H9 (cell line): ENCODE results near the gene AANAT. TPM values are rescaled to one million over a fixed set of nuclear protein-coding genes. Genes with fewer than 3 reads are reported as not detected.

Experiments used
- DNase-seq: peaks from one replicate; pipeline ENCODE4 v3.0.0-alpha.2; 2017
- H2AFZ ChIP-seq: one replicate; pipeline ENCODE4 v1.6.1; 2013; ENCODE audit warnings: mild to moderate bottlenecking, low read length, control low read depth, moderate library complexity
- H2AK5ac ChIP-seq: 2 replicates; pipeline ENCODE4 v1.6.1; 2013; ENCODE audit warnings: low read length, control low read depth, mixed read lengths; ENCODE audit not compliant: insufficient read length
- H2BK120ac ChIP-seq: one replicate; pipeline ENCODE4 v1.6.1; 2013; ENCODE audit warnings: low read depth, mild to moderate bottlenecking, low read length, control low read depth, inconsistent platforms; ENCODE audit not compliant: poor library complexity, severe bottlenecking
- H2BK12ac ChIP-seq: 2 replicates; pipeline ENCODE4 v1.6.1; 2013; ENCODE audit warnings: low read length, control low read depth, mixed read lengths, low read depth; ENCODE audit not compliant: insufficient read length
- H2BK15ac ChIP-seq: 2 replicates; pipeline ENCODE4 v1.6.1; 2013; ENCODE audit warnings: low read depth, low read length, control low read depth
- H2BK20ac ChIP-seq: one replicate; pipeline ENCODE4 v1.6.1; 2013; ENCODE audit warnings: low read depth, mild to moderate bottlenecking, low read length, control low read depth, inconsistent platforms; ENCODE audit not compliant: poor library complexity, severe bottlenecking
- H2BK5ac ChIP-seq: 2 replicates; pipeline ENCODE4 v1.6.1; 2013; ENCODE audit warnings: low read length, control low read depth, mixed read lengths; ENCODE audit not compliant: insufficient read length
- H3K14ac ChIP-seq: 2 replicates; pipeline ENCODE4 v1.6.1; 2013; ENCODE audit warnings: low read length, control low read depth; ENCODE audit not compliant: insufficient read depth
- H3K18ac ChIP-seq: 2 replicates; pipeline ENCODE4 v1.6.1; 2013; ENCODE audit warnings: low read depth, mild to moderate bottlenecking, mixed read lengths, low read length, control low read depth; ENCODE audit not compliant: insufficient read length
- H3K23ac ChIP-seq: 2 replicates; pipeline ENCODE4 v1.6.1; 2013; ENCODE audit warnings: low read length, control low read depth, mixed read lengths, low read depth; ENCODE audit not compliant: insufficient read length
- H3K23me2 ChIP-seq: 2 replicates; pipeline ENCODE4 v1.6.1; 2013; ENCODE audit warnings: low read depth, mild to moderate bottlenecking, mixed read lengths, low read length, control low read depth; ENCODE audit not compliant: insufficient read length, poor library complexity, severe bottlenecking
- H3K27ac ChIP-seq: 2 replicates; pipeline ENCODE4 v1.5.1; 2013; ENCODE audit warnings: low read length, control low read depth, mixed read lengths, low read depth; ENCODE audit not compliant: insufficient read length
- H3K27me3 ChIP-seq: 2 replicates; pipeline ENCODE4 v1.6.1; 2013; ENCODE audit warnings: low read length, control low read depth, inconsistent platforms; ENCODE audit not compliant: insufficient read depth
- H3K4ac ChIP-seq: 2 replicates; pipeline ENCODE4 v1.6.1; 2013; ENCODE audit warnings: low read depth, mild to moderate bottlenecking, control low read depth, inconsistent platforms, low read length, moderate library complexity
- H3K4me1 ChIP-seq: 2 replicates; pipeline ENCODE4 v1.6.1; 2013; ENCODE audit warnings: low read length, control low read depth, inconsistent platforms; ENCODE audit not compliant: insufficient read depth
- H3K4me2 ChIP-seq: 2 replicates; pipeline ENCODE4 v1.6.1; 2013; ENCODE audit warnings: low read length, control low read depth, mixed read lengths; ENCODE audit not compliant: insufficient read length, insufficient read depth
- H3K56ac ChIP-seq: 2 replicates; pipeline ENCODE4 v1.6.1; 2013; ENCODE audit warnings: low read depth, mild to moderate bottlenecking, mixed read lengths, low read length, control low read depth; ENCODE audit not compliant: insufficient read length
- H3K79me1 ChIP-seq: 2 replicates; pipeline ENCODE4 v1.6.1; 2013; ENCODE audit warnings: low read depth, mild to moderate bottlenecking, moderate library complexity, low read length, control low read depth, inconsistent platforms; ENCODE audit not compliant: insufficient read depth, poor library complexity, severe bottlenecking
- H3K79me2 ChIP-seq: 2 replicates; pipeline ENCODE4 v1.6.1; 2013; ENCODE audit warnings: low read length, control low read depth, inconsistent platforms; ENCODE audit not compliant: insufficient read depth
- H3K9ac ChIP-seq: 2 replicates; pipeline ENCODE4 v1.6.1; 2013; ENCODE audit warnings: low read length, control low read depth, mixed read lengths; ENCODE audit not compliant: insufficient read length; ENCODE audit errors: extremely low read depth
- H3K9me3 ChIP-seq: one replicate; pipeline ENCODE4 v1.6.1; 2013; ENCODE audit warnings: low read depth, low read length, inconsistent platforms; ENCODE audit not compliant: control insufficient read depth
- H3T11ph ChIP-seq: one replicate; pipeline ENCODE4 v1.6.1; 2013; ENCODE audit warnings: mild to moderate bottlenecking, low read length, control low read depth, inconsistent platforms
- H4K20me1 ChIP-seq: one replicate; pipeline ENCODE4 v1.6.1; 2013; ENCODE audit not compliant: control insufficient read depth, insufficient read length, insufficient read depth
- H4K5ac ChIP-seq: 2 replicates; pipeline ENCODE4 v1.6.1; 2013; ENCODE audit warnings: low read depth, mild to moderate bottlenecking, mixed read lengths, low read length, control low read depth; ENCODE audit not compliant: insufficient read length
- H4K8ac ChIP-seq: replicated peaks from 2 replicates; pipeline ENCODE4 v1.6.1; 2013; ENCODE audit warnings: low read length, control low read depth, mixed read lengths, low read depth; ENCODE audit not compliant: insufficient read length
- H4K91ac ChIP-seq: 2 replicates; pipeline ENCODE4 v1.6.1; 2013; ENCODE audit warnings: low read depth, mild to moderate bottlenecking, moderate library complexity, mixed read lengths, low read length, control low read depth; ENCODE audit not compliant: insufficient read length
- H3K27ac Mint-ChIP-seq, 3 experiments: 2 replicates in 2 of 3; 3 replicates in 1 of 3; pipeline ENCODE4 v1.8.0; 2020 to 2021; ENCODE audit warnings: mixed read lengths in 3 of 3, mild to moderate bottlenecking in 1 of 3, moderate library complexity in 1 of 3
- H3K27me3 Mint-ChIP-seq: 2 replicates; pipeline ENCODE4 v1.8.0; 2021; ENCODE audit warnings: low read depth, mild to moderate bottlenecking, moderate library complexity, mixed read lengths
- H3K36me3 Mint-ChIP-seq, 3 experiments: 2 replicates in 2 of 3; 3 replicates in 1 of 3; pipeline ENCODE4 v1.8.0; 2020 to 2021; ENCODE audit warnings: low read depth in 3 of 3, mixed read lengths in 3 of 3; ENCODE audit not compliant: insufficient read depth in 1 of 3
- H3K4me1 Mint-ChIP-seq, 2 experiments: 2 replicates each; pipeline ENCODE4 v1.8.0; 2020; ENCODE audit warnings: mixed read lengths in 2 of 2
- H3K4me3 Mint-ChIP-seq, 2 experiments: 2 replicates in 1 of 2; 3 replicates in 1 of 2; pipeline ENCODE4 v1.8.0; 2020 to 2021; ENCODE audit warnings: mild to moderate bottlenecking in 2 of 2, mixed read lengths in 2 of 2, moderate library complexity in 1 of 2
- H3K9me3 Mint-ChIP-seq, 2 experiments: 2 replicates in 1 of 2; 3 replicates in 1 of 2; pipeline ENCODE4 v1.8.0; 2020; ENCODE audit warnings: mild to moderate bottlenecking in 2 of 2, mixed read lengths in 2 of 2, moderate library complexity in 1 of 2
- WGBS: extraction: QIAGEN DNeasy Blood & Tissue Kit; methylation state at CpG from one replicate; pipeline ENCODE4 v1.1.7; 2013; ENCODE audit warnings: missing lambda C conversion rate, low lambda C conversion rate, mixed read lengths; ENCODE audit not compliant: insufficient read length; ENCODE audit errors: extremely low coverage; 5-methylcytosine and 5-hydroxymethylcytosine counted together
- total RNA-seq: library from RNA; stranded (reverse); gene quantifications from 2 replicates; pipeline ENCODE4 v1.2.1, GENCODE V29; 2021
- TF ChIP-seq, protein P1 (sequence below): fragments of 200-600 bp; sonication (generic); conservative IDR thresholded peaks from 3 replicates; pipeline ENCODE4 v1.8.0; 2021; ENCODE audit warnings: antibody characterized with exemption, mild to moderate bottlenecking

The AANAT gene
- total RNA-seq, 1 experiment from 2014 or later, result 0.55 TPM

DNA sequence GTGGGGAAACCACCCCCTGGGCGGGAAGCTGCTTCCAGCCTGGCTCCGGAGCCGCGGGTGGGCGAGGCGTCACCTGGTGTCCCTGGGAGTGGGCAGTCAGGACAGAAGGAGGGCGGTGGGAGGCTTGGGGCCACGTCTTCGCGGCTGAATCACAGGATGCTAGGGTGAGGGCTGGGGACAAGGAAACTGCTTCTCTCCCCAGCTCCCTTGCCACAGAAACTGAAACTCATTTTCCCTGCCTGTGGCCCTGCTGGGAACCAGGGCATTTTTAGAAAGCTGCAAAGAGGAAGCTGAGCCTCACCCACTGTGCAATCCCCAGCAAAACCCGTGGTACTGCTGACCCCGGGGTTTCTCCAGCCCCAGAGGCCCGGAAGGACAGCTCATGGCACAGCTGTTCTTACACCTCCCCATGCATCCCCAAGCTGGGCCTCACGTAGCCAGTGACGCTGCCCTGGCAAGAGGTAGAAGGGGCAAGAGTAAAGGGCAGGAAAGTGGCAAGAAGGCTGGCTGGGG is 25.6 kb downstream of the AANAT start:
- Histone ChIP-seq H3K4ac (no peak overlapping the region), H2BK5ac (no peak overlapping the region), H3K27me3 (no peaks in the 10 kb centered on the region), H3K9ac (no peak overlapping the region), H3K9me3 (no peaks in the 10 kb centered on the region), H4K8ac (no peak overlapping the region), H4K91ac (no peak overlapping the region), H4K20me1 (no peaks in the 10 kb centered on the region), H2BK120ac (no peak overlapping the region), H3K79me1 (no peaks in the 10 kb centered on the region), H3K56ac (no peak overlapping the region), H2BK20ac (no peak overlapping the region), H3K4me1 (no peaks in the 10 kb centered on the region; the same call in 1 of the 2 replicates), H3K14ac (peak overlapping the region; percentile 78), H2AK5ac (no peak overlapping the region), H3K23me2 (no peaks in the 10 kb centered on the region), H3K27ac (no peak overlapping the region), H2BK12ac (no peak overlapping the region), H3K79me2 (no peaks in the 10 kb centered on the region), H4K5ac (no peak overlapping the region), H3K23ac (no peak overlapping the region), H2BK15ac (no peak overlapping the region), H2AFZ (no peak overlapping the region), H3K4me2 (no peak overlapping the region), H3K18ac (no peak overlapping the region), H3T11ph (no peak overlapping the region)
- Mint-ChIP-seq H3K36me3 (no peaks in the 10 kb centered on the region; a peak in 1 of 7 replicates), H3K27me3 (no peaks in the 10 kb centered on the region; the same call in 1 of the 2 replicates), H3K4me1 (peaks cover 23 to 37% of the 10 kb centered on the region in 2 experiments), H3K4me3 (no peak overlapping the region; a peak in 1 of 5 replicates), H3K27ac (peak overlapping the region in 1 of 3 experiments; percentile 89; a peak in 3 of 7 replicates), H3K9me3 (no peaks in the 10 kb centered on the region)
- WGBS, result no CpG with 5 or more reads among the region's 15 CpGs
- DNase-seq, result no peak
- TF ChIP-seq, protein P1, sequence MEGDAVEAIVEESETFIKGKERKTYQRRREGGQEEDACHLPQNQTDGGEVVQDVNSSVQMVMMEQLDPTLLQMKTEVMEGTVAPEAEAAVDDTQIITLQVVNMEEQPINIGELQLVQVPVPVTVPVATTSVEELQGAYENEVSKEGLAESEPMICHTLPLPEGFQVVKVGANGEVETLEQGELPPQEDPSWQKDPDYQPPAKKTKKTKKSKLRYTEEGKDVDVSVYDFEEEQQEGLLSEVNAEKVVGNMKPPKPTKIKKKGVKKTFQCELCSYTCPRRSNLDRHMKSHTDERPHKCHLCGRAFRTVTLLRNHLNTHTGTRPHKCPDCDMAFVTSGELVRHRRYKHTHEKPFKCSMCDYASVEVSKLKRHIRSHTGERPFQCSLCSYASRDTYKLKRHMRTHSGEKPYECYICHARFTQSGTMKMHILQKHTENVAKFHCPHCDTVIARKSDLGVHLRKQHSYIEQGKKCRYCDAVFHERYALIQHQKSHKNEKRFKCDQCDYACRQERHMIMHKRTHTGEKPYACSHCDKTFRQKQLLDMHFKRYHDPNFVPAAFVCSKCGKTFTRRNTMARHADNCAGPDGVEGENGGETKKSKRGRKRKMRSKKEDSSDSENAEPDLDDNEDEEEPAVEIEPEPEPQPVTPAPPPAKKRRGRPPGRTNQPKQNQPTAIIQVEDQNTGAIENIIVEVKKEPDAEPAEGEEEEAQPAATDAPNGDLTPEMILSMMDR, result no peak
